ENCODE data around the gene CACNA1F.

GRCh38 chrX:49257846-49258748, 25.0 kb upstream of the CACNA1F start:
- TF ChIP-seq CHD2 (IDR thresholded peaks at IDR 0.05; ENCODE audit: borderline replicate concordance, low read depth, low read length) (no peak), JUND (IDR thresholded peaks at IDR 0.05; ENCODE audit: low read depth, low read length) (no peak), ZBTB4 (CRISPR knock-in tag; IDR thresholded peaks at IDR 0.05) (no peak), EED (IDR thresholded peaks at IDR 0.05; ENCODE audit: low read depth) (no peak), IRF4 (IDR thresholded peaks at IDR 0.05; ENCODE audit: low read depth, low read length) (no peak), BHLHE40 (IDR thresholded peaks at IDR 0.05; ENCODE audit: borderline replicate concordance in 1 of 2, low read depth in 2 of 2, low read length in 1 of 2) (no peak), POLR2A (IDR thresholded peaks at IDR 0.05; ENCODE audit: low read depth, low read length) (no peak), EZH2 (IDR thresholded peaks at IDR 0.05; ENCODE audit: borderline replicate concordance, control insufficient read depth, low read depth, low read length) (no peak), GABPA (IDR thresholded peaks at IDR 0.05; ENCODE audit: low read depth) (no peak), CTCF (IDR thresholded peaks at IDR 0.05 in 2 of 3, conservative IDR thresholded peaks at IDR 0.05 in 1 of 3; ENCODE audit: control insufficient read depth in 2 of 3, extremely low read depth in 1 of 3, insufficient read depth in 1 of 3, low read depth in 3 of 3, low read length in 3 of 3) (no peak), BCL3 (IDR thresholded peaks at IDR 0.05; ENCODE audit: borderline replicate concordance, insufficient read depth, low read depth, low read length, poor library complexity, severe bottlenecking) (no peak), SKIL (IDR thresholded peaks at IDR 0.05; ENCODE audit: low read depth, poor library complexity, severe bottlenecking) (no peak), REST (IDR thresholded peaks at IDR 0.05; ENCODE audit: low read depth, low read length) (no peak), ZNF217 (IDR thresholded peaks at IDR 0.05) (no peak)

Measured in GM12878 (cell line).